Thymus (tissue), 11 donors: Measurements from ENCODE around the gene MRPL28. TPM values are rescaled to one million over a fixed set of nuclear protein-coding genes. Genes with fewer than 3 reads are reported as not detected.
A peak's percentile ranks its signal among the peaks of the same experiment; 100 is the strongest.

Experiments
- DNase-seq, 9 donors: peaks; one replicate each; pipeline ENCODE4 v3.0.0-alpha.2; 2013; ENCODE audit warnings: low spot score in 9 of 9, low read depth in 6 of 9, missing footprints in 1 of 9
- H3K27ac ChIP-seq, 2 donors: one replicate each; pipeline ENCODE4 v1.5.1; 2013; ENCODE audit warnings: control low read depth in 1 of 2, low read depth in 1 of 2, low read length in 1 of 2, mild to moderate bottlenecking in 1 of 2, moderate library complexity in 1 of 2
- H3K27me3 ChIP-seq, 2 donors: one replicate each; pipeline ENCODE4 v1.5.1; 2013; ENCODE audit warnings: low read length in 1 of 2; ENCODE audit not compliant: control insufficient read depth in 2 of 2, insufficient read depth in 1 of 2
- H3K36me3 ChIP-seq, 2 donors: one replicate each; pipeline ENCODE4 v1.5.1; 2013; ENCODE audit warnings: low read length in 1 of 2, mild to moderate bottlenecking in 1 of 2, moderate library complexity in 1 of 2; ENCODE audit not compliant: control insufficient read depth in 2 of 2, insufficient read depth in 2 of 2
- H3K4me1 ChIP-seq, 2 donors: one replicate each; pipeline ENCODE4 v1.5.1; 2013; ENCODE audit warnings: low read length in 2 of 2; ENCODE audit not compliant: control insufficient read depth in 2 of 2, insufficient read depth in 2 of 2
- H3K4me3 ChIP-seq, 2 donors: one replicate each; pipeline ENCODE4 v1.5.1; 2013; ENCODE audit warnings: low read length in 2 of 2, control low read depth in 1 of 2, mild to moderate bottlenecking in 1 of 2
- H3K9me3 ChIP-seq, 2 donors: one replicate each; pipeline ENCODE4 v1.5.1; 2013; ENCODE audit warnings: low read length in 1 of 2, mild to moderate bottlenecking in 1 of 2; ENCODE audit not compliant: control insufficient read depth in 2 of 2, insufficient read depth in 1 of 2
- WGBS: extraction: QIAGEN DNeasy Blood & Tissue Kit; methylation state at CpG from one replicate; pipeline ENCODE4 v1.1.7; 2013; 5-methylcytosine and 5-hydroxymethylcytosine counted together
- polyA plus RNA-seq: library from polyadenylated mRNA; stranded (reverse); fragments of 200-250 nt; gene quantifications from one replicate; pipeline ENCODE4 v1.2.3, GENCODE V29; 2013
- total RNA-seq: library from RNA; stranded (reverse); fragments of 120-200 nt; gene quantifications from one replicate; pipeline ENCODE4 v1.2.4, GENCODE V29; 2013
- donor health status: healthy.

The MRPL28 gene
- total and polyA plus RNA-seq, 2 donors = 64.2 to 79.4 TPM

- Histone ChIP-seq H3K4me3 (no peak overlapping the region), H3K4me1 (peaks cover 0 to 15% of the 10 kb centered on the region in 2 donors), H3K27me3 (peaks cover 0 to 20% of the 10 kb centered on the region in 2 donors), H3K9me3 (peaks cover 0 to 3% of the 10 kb centered on the region in 2 donors), H3K36me3 (no peaks in the 10 kb centered on the region), H3K27ac (no peak overlapping the region)
- DNase-seq = no peak
- WGBS = 91% methylated on average over 19 of the region's 19 CpGs
Measured at GRCh38 chr16:359067-359763, 11.1 kb downstream of the MRPL28 start.

- H3K9me3 ChIP-seq = peaks cover 0 to 3% of the 10 kb centered on the region in 2 donors
- DNase-seq = no peak
- H3K4me3 ChIP-seq = no peak overlapping the region
- no peak overlapping the region for H3K27ac ChIP-seq
- peaks cover 3 to 22% of the 10 kb centered on the region in 2 donors for H3K4me1 ChIP-seq
- WGBS = 91% methylated on average over 12 of the region's 12 CpGs
- H3K36me3 ChIP-seq = no peaks in the 10 kb centered on the region
- H3K27me3 ChIP-seq = peaks cover 0 to 1% of the 10 kb centered on the region in 2 donors
Measured at GRCh38 chr16:356741-357140, 13.6 kb downstream of the MRPL28 start.

GRCh38 chr16:354971-355461, 15.3 kb downstream of the MRPL28 start:
- no peak for DNase-seq
- Histone ChIP-seq H3K27me3 (no peaks in the 10 kb centered on the region), H3K36me3 (no peaks in the 10 kb centered on the region), H3K9me3 (peaks cover 0 to 3% of the 10 kb centered on the region in 2 donors), H3K27ac (peak overlapping the region in 1 of 2 donors; percentile 42), H3K4me1 (peaks cover 8 to 32% of the 10 kb centered on the region in 2 donors), H3K4me3 (no peak overlapping the region)
- 58% methylated on average over 10 of the region's 10 CpGs for WGBS

DNA sequence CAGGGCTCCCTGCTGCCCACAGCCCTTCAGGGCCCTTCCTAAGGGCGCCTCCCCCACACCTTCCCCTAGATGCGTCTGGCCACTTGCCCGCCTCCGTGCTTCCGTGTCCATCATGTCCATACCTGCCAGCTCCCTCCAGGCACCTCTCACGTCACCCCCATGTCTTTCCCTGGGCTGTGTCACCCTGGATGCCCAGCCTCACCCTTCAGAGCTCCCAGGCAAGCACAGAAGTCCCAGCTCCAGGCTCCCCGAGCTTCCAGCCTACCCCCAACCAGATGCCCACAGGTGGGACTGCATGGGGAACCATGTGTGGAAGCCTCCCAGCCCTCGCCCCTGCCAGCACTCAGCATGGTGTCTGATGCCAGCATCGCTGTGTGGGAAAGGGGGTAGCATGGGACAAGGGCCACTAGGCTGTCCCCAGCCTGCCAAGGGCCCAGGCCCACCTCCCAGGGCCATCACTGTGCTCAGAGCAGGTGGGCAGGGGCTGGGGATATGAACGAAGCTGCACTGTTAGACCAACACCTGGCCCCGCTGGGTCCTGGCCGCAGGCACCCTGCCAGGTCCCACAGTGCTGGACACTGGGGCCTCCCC, 16.0 kb downstream of the MRPL28 start:
- no peak overlapping the region for H3K4me3 ChIP-seq

DNA sequence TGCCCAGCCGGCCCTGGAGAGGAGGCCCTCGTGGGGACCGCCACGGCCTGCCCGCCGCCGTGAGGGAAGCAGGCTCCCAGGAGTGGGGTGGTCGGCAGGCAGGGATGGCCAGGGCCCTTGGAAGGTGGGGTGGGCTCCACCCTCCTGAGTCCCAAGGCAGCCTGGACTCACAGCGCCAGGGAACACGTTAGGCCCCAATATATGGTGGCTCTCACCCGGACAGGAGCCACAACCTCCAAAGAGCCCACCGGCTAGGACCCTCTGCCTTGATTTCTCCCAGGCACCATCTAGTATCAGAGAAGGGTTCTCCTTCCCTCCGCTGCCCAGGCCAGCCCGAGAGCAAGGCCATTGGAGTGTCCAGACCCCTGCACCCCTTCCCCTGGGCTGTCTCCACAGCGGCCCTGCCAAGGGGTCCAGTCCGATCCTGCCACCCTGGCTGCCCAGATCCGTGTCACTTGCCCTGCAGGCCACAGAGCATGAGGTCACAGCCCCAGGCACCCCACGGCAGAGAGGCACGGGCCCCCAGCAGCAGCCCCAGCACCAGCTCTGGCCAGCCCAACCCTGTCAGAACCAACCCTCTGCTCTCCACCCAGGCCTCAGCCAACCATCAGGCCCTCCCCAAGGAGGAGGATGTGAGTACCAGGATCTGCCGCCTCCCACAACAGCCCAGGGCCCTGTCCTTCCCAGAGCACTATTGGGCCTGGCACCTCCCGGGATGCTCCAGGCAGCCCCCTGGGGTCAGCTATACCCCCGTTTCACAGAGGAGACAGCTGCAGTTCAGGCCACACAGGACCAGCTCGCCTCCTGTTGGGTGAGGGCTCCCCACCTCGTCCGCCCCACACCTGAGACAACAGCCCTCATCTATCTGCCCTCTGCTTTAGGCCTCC, 16.7 kb downstream of the MRPL28 start:
- Histone ChIP-seq H3K27me3 (no peaks in the 10 kb centered on the region), H3K4me1 (peaks cover 8 to 32% of the 10 kb centered on the region in 2 donors), H3K9me3 (peaks cover 0 to 3% of the 10 kb centered on the region in 2 donors), H3K4me3 (peak overlapping the region; percentile 30 to 84), H3K36me3 (peaks cover 0 to 3% of the 10 kb centered on the region in 2 donors), H3K27ac (peak overlapping the region in 1 of 2 donors; percentile 8)
- no peak for DNase-seq
- 84% methylated on average over 25 of the region's 25 CpGs for WGBS

More for the DNA sequence above, 16.0 kb downstream of the MRPL28 start:
- peaks cover 0 to 3% of the 10 kb centered on the region in 2 donors for H3K9me3 ChIP-seq
- peak overlapping the region in 1 of 2 donors; percentile 42 for H3K27ac ChIP-seq
- H3K27me3 ChIP-seq = no peaks in the 10 kb centered on the region
- no peak for DNase-seq
- WGBS = 91% methylated on average over 12 of the region's 12 CpGs
- H3K4me1 ChIP-seq = peaks cover 8 to 32% of the 10 kb centered on the region in 2 donors
- H3K36me3 ChIP-seq = peaks cover 0 to under 1% of the 10 kb centered on the region in 2 donors

DNA sequence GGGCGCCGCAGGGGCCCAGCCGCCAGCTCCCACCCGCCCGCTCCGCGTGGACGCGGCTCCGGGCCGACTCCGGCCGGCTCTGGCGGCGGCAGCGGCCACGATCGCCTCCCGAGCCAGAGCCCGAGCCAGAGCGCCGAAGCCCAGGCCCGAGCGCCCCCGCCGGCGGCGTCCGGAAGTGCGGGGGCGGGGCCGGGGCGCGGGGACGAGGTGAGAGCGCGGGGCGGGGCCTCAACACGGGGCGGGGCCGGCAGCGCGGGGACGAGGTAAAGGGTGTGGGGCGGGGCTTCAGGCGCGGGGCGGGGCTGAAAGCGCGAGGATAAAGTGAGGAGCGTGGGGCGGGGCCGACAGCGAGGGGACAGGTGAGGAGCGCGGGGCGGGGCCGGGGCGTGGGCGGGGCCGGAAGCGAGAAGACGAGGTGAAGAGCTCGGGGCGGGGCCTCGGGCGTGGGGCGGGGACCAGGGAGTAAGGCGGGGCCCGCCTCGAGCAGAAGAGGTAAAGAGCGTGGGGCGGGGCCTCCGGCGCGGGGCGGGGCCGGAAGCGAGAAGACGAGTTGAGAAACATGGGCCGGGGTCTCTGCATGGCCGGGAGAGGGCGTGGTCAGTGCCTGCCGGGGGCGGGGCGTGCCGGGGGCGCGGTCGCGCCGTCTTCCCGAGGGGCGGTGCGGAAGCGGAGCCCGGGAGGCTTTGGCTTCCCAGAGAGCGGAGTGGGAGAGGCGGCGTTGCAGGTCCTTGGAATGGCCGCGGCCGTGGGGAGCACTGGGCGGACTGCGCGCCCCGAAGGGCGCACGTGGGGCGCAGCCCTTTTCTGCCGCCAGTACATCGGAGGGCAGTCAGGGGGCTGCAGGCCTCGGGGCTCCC, 17.6 kb downstream of the MRPL28 start, which contains the start of gene AXIN1:
AXIN1 (minus strand) TSS at position 177 of the 857 bp plus-strand sequence. CDS start 5,698 bp downstream, outside the sequence.
- peaks cover 0 to 3% of the 10 kb centered on the region in 2 donors for H3K36me3 ChIP-seq
- H3K4me1 ChIP-seq = peaks cover 8 to 32% of the 10 kb centered on the region in 2 donors
- peaks cover 0 to 3% of the 10 kb centered on the region in 2 donors for H3K9me3 ChIP-seq
- peak within 1 kb of the TSS in 1 of 2 donors; percentile 52 for H3K27ac ChIP-seq
- DNase-seq = peak; percentile 82 to 99 (median 96)
- no peaks in the 10 kb centered on the region for H3K27me3 ChIP-seq
- peak within 1 kb of the TSS; percentile 44 to 84 for H3K4me3 ChIP-seq
- 7% methylated on average over 111 of the region's 113 CpGs for WGBS

GRCh38 chr16:351804-352520, 18.4 kb downstream of the MRPL28 start:
- under 1% methylated on average over 95 of the region's 95 CpGs for WGBS
- peak in 1 of 9 donors; percentile 31 for DNase-seq

More at GRCh38 chr16:351804-352520, 18.4 kb downstream of the MRPL28 start:
- peaks cover 0 to 3% of the 10 kb centered on the region in 2 donors for H3K9me3 ChIP-seq
- H3K27me3 ChIP-seq = no peaks in the 10 kb centered on the region
- H3K27ac ChIP-seq = peak overlapping the region in 1 of 2 donors; percentile 52
- peak overlapping the region; percentile 44 to 84 for H3K4me3 ChIP-seq
- H3K4me1 ChIP-seq = peaks cover 8 to 32% of the 10 kb centered on the region in 2 donors
- peaks cover 4 to 6% of the 10 kb centered on the region in 2 donors for H3K36me3 ChIP-seq
